ENCODE results near the gene MRI1. TPM values are rescaled to one million over a fixed set of nuclear protein-coding genes. Genes with fewer than 3 reads are reported as not detected.
A peak's percentile ranks its signal among the peaks of the same experiment; 100 is the strongest.

MRI1 gene
- polyA plus RNA-seq, 2 of the 4 experiments (the other 2 are of a cell fraction) = 12.6 to 16.2 TPM

DNA sequence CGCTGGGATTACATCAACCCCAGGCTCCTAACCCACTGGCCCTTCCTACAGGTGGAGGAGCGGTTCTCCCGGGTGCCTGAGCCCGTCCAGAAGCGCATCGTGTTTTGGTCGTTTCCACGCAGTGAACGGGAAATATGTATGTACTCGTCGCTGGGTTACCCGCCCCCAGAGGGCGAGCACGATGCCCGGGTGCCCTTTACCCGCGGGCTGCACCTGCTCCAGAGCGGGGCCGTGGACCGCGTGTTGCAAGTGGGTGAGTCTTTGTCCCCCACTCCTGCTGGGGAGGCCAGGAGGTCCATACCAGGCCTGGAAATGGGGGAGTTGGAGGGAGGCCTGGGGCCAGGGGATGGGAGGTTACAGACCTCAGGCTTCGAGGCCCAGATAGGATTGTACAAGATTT, 35.3 kb downstream of the MRI1 start:
- ChIA-PET CTCF (interaction anchor here (5.7 kb wide), 1 partner anchor 63 kb away, joined by 40 read pairs; no protein-coding TSS in a partner anchor), POLR2A (no interaction called here)
- WGBS (ENCODE audit: missing lambda C conversion rate) = 95% methylated on average over 16 of the region's 22 CpGs
- FAIRE-seq (no peak), DNase-seq (ENCODE audit: low read depth in 1 of 2, low spot score in 1 of 2) (no peak), ATAC-seq (no peak)
- Histone ChIP-seq H3K27ac (0 out of 6 replicates have a peak overlapping the region, but pooled peaks of 1 of the 2 experiments have one; percentile 31), H3K4me2 (no peak overlapping the region), H3K4me3 (no peak overlapping the region), H3K4me1 (peaks cover 19% of the 10 kb centered on the region), H3K9me3 (no peaks in the 10 kb centered on the region)
- no peak for TF ChIP-seq PBX3 (IDR thresholded peaks at IDR 0.05)
- TF ChIP-seq ATOH8 (CRISPR knock-in tag; IDR thresholded peaks at IDR 0.05; ENCODE audit: low read depth) = no peak
- TF ChIP-seq PHF8 (IDR thresholded peaks at IDR 0.05; ENCODE audit: borderline replicate concordance, low read depth) = no peak
- no peak for TF ChIP-seq EP300 (IDR thresholded peaks at IDR 0.05)

DNA sequence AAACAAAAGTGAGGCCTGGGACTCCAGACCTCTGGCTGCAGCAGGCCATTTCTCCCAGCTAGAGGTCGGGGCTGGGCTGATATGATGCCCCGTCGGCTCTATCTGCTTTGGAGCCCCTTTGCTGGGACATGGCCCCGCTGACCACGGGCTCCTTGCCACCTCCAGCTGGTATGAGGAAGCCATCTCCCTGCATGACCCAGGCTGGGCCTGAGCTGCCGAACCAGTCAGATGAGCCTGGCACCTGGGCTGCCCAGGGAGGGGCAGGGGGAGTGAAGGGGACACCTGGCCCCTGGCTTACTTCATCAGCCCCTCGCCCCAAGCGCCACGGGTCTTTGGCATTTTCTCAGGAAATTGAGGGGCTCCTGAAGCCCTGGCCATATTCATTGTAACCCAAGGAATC, 38.7 kb downstream of the MRI1 start:
- Histone ChIP-seq H3K4me1 (peaks cover 5% of the 10 kb centered on the region), H3K4me2 (no peak overlapping the region), H3K27ac (no peak overlapping the region), H3K9me3 (no peaks in the 10 kb centered on the region), H3K4me3 (no peak overlapping the region)
- WGBS (ENCODE audit: missing lambda C conversion rate) = 80% methylated on average over 1 of the region's 9 CpGs
- POLR2A ChIA-PET = no interaction called here
- CTCF ChIA-PET = interaction anchor here (0.6 to 2.3 kb wide), 2 partner anchors 28 to 59 kb away, joined by 3 to 5 read pairs; no protein-coding TSS in a partner anchor
- FAIRE-seq = no peak
- ATAC-seq = no peak; a peak in 1 of 6 replicates
- no peak for DNase-seq (ENCODE audit: low read depth in 1 of 2, low spot score in 1 of 2)
- TF ChIP-seq ZFP36 (IDR thresholded peaks at IDR 0.05; ENCODE audit: borderline replicate concordance, partially characterized antibody) (no peak), GATA3 (IDR thresholded peaks at IDR 0.05; ENCODE audit: borderline replicate concordance) (no peak), ELK1 (IDR thresholded peaks at IDR 0.05; ENCODE audit: low read depth, low read length) (no peak), NR3C1 (IDR thresholded peaks at IDR 0.05) (no peak), POLR2AphosphoS2 (conservative IDR thresholded peaks at IDR 0.05; ENCODE audit: low read length) (no peak)
- TF ChIP-seq, protein P1, sequence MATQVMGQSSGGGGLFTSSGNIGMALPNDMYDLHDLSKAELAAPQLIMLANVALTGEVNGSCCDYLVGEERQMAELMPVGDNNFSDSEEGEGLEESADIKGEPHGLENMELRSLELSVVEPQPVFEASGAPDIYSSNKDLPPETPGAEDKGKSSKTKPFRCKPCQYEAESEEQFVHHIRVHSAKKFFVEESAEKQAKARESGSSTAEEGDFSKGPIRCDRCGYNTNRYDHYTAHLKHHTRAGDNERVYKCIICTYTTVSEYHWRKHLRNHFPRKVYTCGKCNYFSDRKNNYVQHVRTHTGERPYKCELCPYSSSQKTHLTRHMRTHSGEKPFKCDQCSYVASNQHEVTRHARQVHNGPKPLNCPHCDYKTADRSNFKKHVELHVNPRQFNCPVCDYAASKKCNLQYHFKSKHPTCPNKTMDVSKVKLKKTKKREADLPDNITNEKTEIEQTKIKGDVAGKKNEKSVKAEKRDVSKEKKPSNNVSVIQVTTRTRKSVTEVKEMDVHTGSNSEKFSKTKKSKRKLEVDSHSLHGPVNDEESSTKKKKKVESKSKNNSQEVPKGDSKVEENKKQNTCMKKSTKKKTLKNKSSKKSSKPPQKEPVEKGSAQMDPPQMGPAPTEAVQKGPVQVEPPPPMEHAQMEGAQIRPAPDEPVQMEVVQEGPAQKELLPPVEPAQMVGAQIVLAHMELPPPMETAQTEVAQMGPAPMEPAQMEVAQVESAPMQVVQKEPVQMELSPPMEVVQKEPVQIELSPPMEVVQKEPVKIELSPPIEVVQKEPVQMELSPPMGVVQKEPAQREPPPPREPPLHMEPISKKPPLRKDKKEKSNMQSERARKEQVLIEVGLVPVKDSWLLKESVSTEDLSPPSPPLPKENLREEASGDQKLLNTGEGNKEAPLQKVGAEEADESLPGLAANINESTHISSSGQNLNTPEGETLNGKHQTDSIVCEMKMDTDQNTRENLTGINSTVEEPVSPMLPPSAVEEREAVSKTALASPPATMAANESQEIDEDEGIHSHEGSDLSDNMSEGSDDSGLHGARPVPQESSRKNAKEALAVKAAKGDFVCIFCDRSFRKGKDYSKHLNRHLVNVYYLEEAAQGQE (IDR thresholded peaks at IDR 0.05) = no peak

- FAIRE-seq = no peak
- POLR2A ChIA-PET = no interaction called here
- Histone ChIP-seq H3K4me2 (no peak overlapping the region), H3K4me3 (no peak overlapping the region), H3K9me3 (no peaks in the 10 kb centered on the region), H3K4me1 (no peaks in the 10 kb centered on the region), H3K27ac (no peak overlapping the region)
- TF ChIP-seq HEYL (CRISPR knock-in tag; IDR thresholded peaks at IDR 0.05) = no peak
- TF ChIP-seq CBX8 (IDR thresholded peaks at IDR 0.05) = no peak
- TF ChIP-seq RAD21 (conservative IDR thresholded peaks at IDR 0.05 in 1 of 2, IDR thresholded peaks at IDR 0.05 in 1 of 2) = peak; percentile 15 to 23; a peak in 1 of 5 replicates
- CTCF ChIA-PET = interaction anchor here (0.6 to 1.2 kb wide), 3 partner anchors 9 to 47 kb away, joined by 3 read pairs; no protein-coding TSS in a partner anchor
- WGBS (ENCODE audit: missing lambda C conversion rate) = 83% methylated on average over 22 of the region's 35 CpGs
- no peak for DNase-seq (ENCODE audit: low read depth in 1 of 2, low spot score in 1 of 2)
- peak; percentile 47 to 65; a peak in 4 of 6 replicates for ATAC-seq
Measured at GRCh38 chr19:13804830-13805683, 40.7 kb downstream of the MRI1 start.

Data from A549 (cell line).